HepG2 (cell line): ENCODE results near the gene NKAIN2. TPM values are rescaled to one million over a fixed set of nuclear protein-coding genes. Genes with fewer than 3 reads are reported as not detected.

ENCODE experiments used
- ATAC-seq: fragments of 200-7000 bp; cut with Tn5 transposase; 3 replicates; pipeline ENCODE4 v1.9.1; 2020; ENCODE audit warnings: mild to moderate bottlenecking, moderate library complexity
- BruUV-seq: library from RNA; stranded (reverse); fragments of 400-500 nt; replicated peaks from 2 replicates; lab custom pipeline; 2021; lab: Mats Ljungman, UMichigan
- CTCF ChIA-PET: fragments of 300-600 bp; formaldehyde crosslinking; extraction: SDS; loops from one replicate; lab custom pipeline; 2021; ENCODE audit warnings: low total read pairs, inconsistent platforms, low intra/inter-chr PET ratio; lab: Yijun Ruan, JAX
- POLR2A ChIA-PET: fragments of 350-600 bp; sonication (Branson Sonifier 250); formaldehyde crosslinking; loops from one replicate; lab custom pipeline; 2020; ENCODE audit warnings: antibody characterized with exemption, inconsistent platforms; lab: Yijun Ruan, JAX
- DNase-seq: peaks from one replicate; pipeline ENCODE4 v3.0.0-alpha.2; 2015; ENCODE audit warnings: low spot score
- FAIRE-seq: peaks from 3 replicates; lab custom pipeline; 2011; peaks lifted over from hg19 to GRCh38; lab: Jason Lieb, UNC
- H2AFZ ChIP-seq: one replicate; pipeline ENCODE4 v1.6.1; 2011; ENCODE audit warnings: low read length, inconsistent platforms
- H3K27ac ChIP-seq: fragments of 300-600 bp; 3 replicates; pipeline ENCODE4 v1.8.0; 2011; ENCODE audit warnings: mixed run types, mild to moderate bottlenecking, mixed read lengths, low read length, inconsistent platforms; ENCODE audit not compliant: insufficient read depth; ENCODE audit errors: extremely low read length
- H3K27me3 ChIP-seq, 2 experiments: fragments of 200-600 bp in 1 of 2; 2 replicates in 1 of 2; 3 replicates in 1 of 2; pipeline versions ENCODE4 v1.6.0 to v1.8.0; 2011; ENCODE audit warnings: low read length in 2 of 2, mild to moderate bottlenecking in 2 of 2, moderate library complexity in 2 of 2, inconsistent platforms in 1 of 2; ENCODE audit not compliant: insufficient read depth in 2 of 2, control insufficient read depth in 1 of 2
- H3K36me3 ChIP-seq, 2 experiments: fragments of 200-600 bp in 1 of 2; replicated peaks in 1 of 2; 2 replicates in 1 of 2; 3 replicates in 1 of 2; pipeline versions ENCODE4 v1.5.1 to v1.8.0; 2011; ENCODE audit warnings: low read length in 2 of 2, inconsistent platforms in 1 of 2; ENCODE audit not compliant: insufficient read depth in 2 of 2, control insufficient read depth in 1 of 2
- H3K4me1 ChIP-seq: 2 replicates; pipeline ENCODE4 v1.5.1; 2012; ENCODE audit warnings: low read length, inconsistent platforms; ENCODE audit not compliant: insufficient read depth
- H3K4me2 ChIP-seq: 2 replicates; pipeline ENCODE4 v1.6.0; 2011; ENCODE audit warnings: low read depth, low read length, inconsistent platforms
- H3K4me3 ChIP-seq, 3 experiments: fragments of 200-600 bp in 1 of 3; sonication (generic), shearing (Covaris generic) in 1 of 3; replicated peaks in 1 of 3; 2 replicates each; pipeline ENCODE4 v1.5.1; 2011 to 2016; ENCODE audit warnings: low read length in 3 of 3, inconsistent platforms in 2 of 3, low read depth in 2 of 3, mild to moderate bottlenecking in 2 of 3, control low read depth in 1 of 3, mixed read lengths in 1 of 3; ENCODE audit not compliant: insufficient read depth in 1 of 3
- H3K79me2 ChIP-seq: one replicate; pipeline ENCODE4 v1.6.1; 2011; ENCODE audit warnings: low read length, inconsistent platforms; ENCODE audit not compliant: insufficient read depth
- H3K9ac ChIP-seq: 2 replicates; pipeline ENCODE4 v1.6.0; 2011; ENCODE audit warnings: mild to moderate bottlenecking, low read depth, low read length, inconsistent platforms; ENCODE audit not compliant: insufficient read depth
- H3K9me3 ChIP-seq: 2 replicates; pipeline ENCODE4 v1.5.1; 2012; ENCODE audit warnings: mild to moderate bottlenecking, low read length
- H4K20me1 ChIP-seq: 2 replicates; pipeline ENCODE4 v1.6.0; 2011; ENCODE audit warnings: inconsistent platforms, mild to moderate bottlenecking, low read length, moderate library complexity; ENCODE audit not compliant: insufficient read depth
- BHLHE40 ChIP-seq: IDR thresholded peaks from 2 replicates; pipeline ENCODE4 v1.6.1; 2011; ENCODE audit warnings: low read length, improper control_type of control experiment
- CAMTA2 ChIP-seq: sonication (generic); formaldehyde crosslinking; IDR thresholded peaks from 2 replicates; pipeline ENCODE4 v1.4.0; 2020; ENCODE audit warnings: mild to moderate bottlenecking, missing genetic modification reagents, borderline replicate concordance
- HNRNPUL1 ChIP-seq: fragments of 200-400 bp; formaldehyde crosslinking; IDR thresholded peaks from 2 replicates; pipeline ENCODE4 v1.6.1; 2017; ENCODE audit warnings: low read depth, mild to moderate bottlenecking, low read length, moderate library complexity
- IRX3 ChIP-seq: sonication (generic); formaldehyde crosslinking; IDR thresholded peaks from 2 replicates; pipeline ENCODE4 v1.8.1; 2023; ENCODE audit warnings: mild to moderate bottlenecking, low read depth, missing genetic modification reagents, borderline replicate concordance
- PAF1 ChIP-seq: IDR thresholded peaks from 2 replicates; pipeline ENCODE4 v1.6.1; 2016; ENCODE audit warnings: missing genetic modification reagents, missing compliant biosample characterization
- SYNCRIP ChIP-seq: fragments of 200-400 bp; formaldehyde crosslinking; IDR thresholded peaks from 2 replicates; pipeline ENCODE4 v1.6.1; 2018; ENCODE audit warnings: mild to moderate bottlenecking, low read depth, low read length; ENCODE audit not compliant: insufficient read depth
- TOE1 ChIP-seq: sonication (generic); formaldehyde crosslinking; IDR thresholded peaks from 2 replicates; pipeline ENCODE4 v1.4.0; 2020; ENCODE audit warnings: mild to moderate bottlenecking, missing genetic modification reagents
- ZMAT3 ChIP-seq: sonication (generic); formaldehyde crosslinking; conservative IDR thresholded peaks from 2 replicates; pipeline ENCODE4 v1.7.0; 2021; ENCODE audit warnings: missing genetic modification reagents
- ZNF292 ChIP-seq: sonication (generic); formaldehyde crosslinking; IDR thresholded peaks from 2 replicates; pipeline ENCODE4 v1.8.1; 2022; ENCODE audit warnings: mild to moderate bottlenecking, low read depth, missing genetic modification reagents, borderline replicate concordance
- WGBS: methylation state at CpG from one replicate; pipeline ENCODE4 v1.1.6; 2017; ENCODE audit warnings: low lambda C conversion rate; 5-methylcytosine and 5-hydroxymethylcytosine counted together
- in situ Hi-C: cut with HindIII; loops from 2 replicates; pipeline ENCODE4 v1.10.0; 2017; ENCODE audit warnings: low pct_unique_long_range_greater_than_20kb; ENCODE audit not compliant: extremely low pct_ligation_motif_present
- intact Hi-C: fragments of 100-400 bp; cut with micrococcal nuclease; formaldehyde crosslinking; loops from one replicate; pipeline ENCODE4 v1.10.0; 2022; ENCODE audit not compliant: unreplicated experiment
- polyA plus RNA-seq, 8 experiments: library from polyadenylated mRNA; depleted of rRNA in 3 of 8; stranded (reverse) in 7 of 8; unstranded in 1 of 8; fragments of >200 nt; fragmentation: Illumina TruSeq in 4 of 8; extraction: Trizol in 4 of 8; gene quantifications; 2 replicates each; pipeline versions ENCODE4 v1.2.1 to v1.2.3, GENCODE V29; 2011 to 2016; ENCODE audit warnings: low read depth in 4 of 8, missing spikeins in 1 of 8, mixed read lengths in 1 of 8; ENCODE audit not compliant: insufficient read depth in 1 of 8
- total RNA-seq, 5 experiments: library from RNA; depleted of rRNA; stranded (reverse); fragments of >200 nt; fragmentation: Illumina TruSeq; extraction: Trizol; gene quantifications; 2 replicates each; pipeline ENCODE4 v1.2.3, GENCODE V29; 2016; ENCODE audit warnings: low read depth in 1 of 5
- TF ChIP-seq, protein P1 (sequence below): sonication (generic); formaldehyde crosslinking; IDR thresholded peaks from 2 replicates; pipeline ENCODE4 v1.9.0; 2021; ENCODE audit warnings: missing genetic modification reagents, borderline replicate concordance
- TF ChIP-seq, protein P2 (sequence below): IDR thresholded peaks from 2 replicates; pipeline ENCODE4 v1.6.1; 2016; ENCODE audit warnings: mild to moderate bottlenecking, missing biosample characterization, missing genetic modification reagents
- TF ChIP-seq, protein P3 (sequence below): sonication (generic); formaldehyde crosslinking; IDR thresholded peaks from 2 replicates; pipeline ENCODE4 v1.9.0; 2022; ENCODE audit warnings: low read depth, missing genetic modification reagents
- TF ChIP-seq, protein P4 (sequence below): sonication (generic); IDR thresholded peaks from 2 replicates; pipeline ENCODE4 v1.6.1; 2016; ENCODE audit warnings: low read depth, borderline replicate concordance

Gene NKAIN2
- total and polyA plus RNA-seq, 2 of the 13 experiments (the other 11 are each of a cell fraction or from before 2014, with no cell fraction given), result not detected

DNA sequence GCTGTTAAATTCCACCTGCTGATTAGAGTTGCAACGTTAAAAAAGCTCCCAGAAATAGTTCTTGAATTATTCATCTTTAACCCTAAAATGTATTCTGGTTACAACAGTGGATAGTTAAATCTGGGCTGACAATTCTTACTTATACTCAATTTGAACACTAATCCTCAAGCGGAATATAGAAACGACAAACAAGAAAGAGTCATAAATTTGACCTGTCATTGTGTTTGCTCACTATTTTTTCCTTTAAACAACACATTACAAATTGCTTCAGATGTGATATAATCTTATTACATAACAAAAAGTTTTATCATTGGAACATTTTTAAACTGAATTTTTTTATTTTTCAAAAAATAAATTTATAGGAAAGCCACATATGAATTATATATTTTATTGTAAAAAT is 1054.1 kb downstream of the NKAIN2 start:
- Histone ChIP-seq H3K4me1 (no peaks in the 10 kb centered on the region), H3K27ac (no peak overlapping the region), H3K9ac (no peak overlapping the region), H3K36me3 (no peaks in the 10 kb centered on the region), H3K4me3 (no peak overlapping the region), H3K9me3 (no peaks in the 10 kb centered on the region), H3K4me2 (no peak overlapping the region), H3K27me3 (no peaks in the 10 kb centered on the region; a peak in 1 of 5 replicates), H2AFZ (no peak overlapping the region), H4K20me1 (no peaks in the 10 kb centered on the region)
- WGBS, result 39% methylated on average over 3 of the region's 3 CpGs
- no TSS peak for BruUV-seq
- DNase-seq (no peak), ATAC-seq (no peak)
- intact Hi-C loops (no loop called here), in situ Hi-C loops (loop anchor here (25.0 kb wide), 1 partner anchor 905 kb away; no protein-coding TSS in a partner anchor)
- ChIA-PET CTCF (no interaction called here), POLR2A (no interaction called here)
- TF ChIP-seq ZNF292 (CRISPR knock-in tag), result no peak
- TF ChIP-seq, protein P1, sequence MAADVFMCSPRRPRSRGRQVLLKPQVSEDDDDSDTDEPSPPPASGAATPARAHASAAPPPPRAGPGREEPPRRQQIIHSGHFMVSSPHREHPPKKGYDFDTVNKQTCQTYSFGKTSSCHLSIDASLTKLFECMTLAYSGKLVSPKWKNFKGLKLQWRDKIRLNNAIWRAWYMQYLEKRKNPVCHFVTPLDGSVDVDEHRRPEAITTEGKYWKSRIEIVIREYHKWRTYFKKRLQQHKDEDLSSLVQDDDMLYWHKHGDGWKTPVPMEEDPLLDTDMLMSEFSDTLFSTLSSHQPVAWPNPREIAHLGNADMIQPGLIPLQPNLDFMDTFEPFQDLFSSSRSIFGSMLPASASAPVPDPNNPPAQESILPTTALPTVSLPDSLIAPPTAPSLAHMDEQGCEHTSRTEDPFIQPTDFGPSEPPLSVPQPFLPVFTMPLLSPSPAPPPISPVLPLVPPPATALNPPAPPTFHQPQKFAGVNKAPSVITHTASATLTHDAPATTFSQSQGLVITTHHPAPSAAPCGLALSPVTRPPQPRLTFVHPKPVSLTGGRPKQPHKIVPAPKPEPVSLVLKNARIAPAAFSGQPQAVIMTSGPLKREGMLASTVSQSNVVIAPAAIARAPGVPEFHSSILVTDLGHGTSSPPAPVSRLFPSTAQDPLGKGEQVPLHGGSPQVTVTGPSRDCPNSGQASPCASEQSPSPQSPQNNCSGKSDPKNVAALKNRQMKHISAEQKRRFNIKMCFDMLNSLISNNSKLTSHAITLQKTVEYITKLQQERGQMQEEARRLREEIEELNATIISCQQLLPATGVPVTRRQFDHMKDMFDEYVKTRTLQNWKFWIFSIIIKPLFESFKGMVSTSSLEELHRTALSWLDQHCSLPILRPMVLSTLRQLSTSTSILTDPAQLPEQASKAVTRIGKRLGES, result no peak
- TF ChIP-seq SYNCRIP, result no peak
- TF ChIP-seq PAF1, result no peak
- TF ChIP-seq, protein P2, sequence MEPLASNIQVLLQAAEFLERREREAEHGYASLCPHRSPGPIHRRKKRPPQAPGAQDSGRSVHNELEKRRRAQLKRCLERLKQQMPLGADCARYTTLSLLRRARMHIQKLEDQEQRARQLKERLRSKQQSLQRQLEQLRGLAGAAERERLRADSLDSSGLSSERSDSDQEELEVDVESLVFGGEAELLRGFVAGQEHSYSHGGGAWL, result no peak
- no peak for TF ChIP-seq CAMTA2 (CRISPR knock-in tag)
- no peak for TF ChIP-seq ZMAT3
- TF ChIP-seq, protein P3, sequence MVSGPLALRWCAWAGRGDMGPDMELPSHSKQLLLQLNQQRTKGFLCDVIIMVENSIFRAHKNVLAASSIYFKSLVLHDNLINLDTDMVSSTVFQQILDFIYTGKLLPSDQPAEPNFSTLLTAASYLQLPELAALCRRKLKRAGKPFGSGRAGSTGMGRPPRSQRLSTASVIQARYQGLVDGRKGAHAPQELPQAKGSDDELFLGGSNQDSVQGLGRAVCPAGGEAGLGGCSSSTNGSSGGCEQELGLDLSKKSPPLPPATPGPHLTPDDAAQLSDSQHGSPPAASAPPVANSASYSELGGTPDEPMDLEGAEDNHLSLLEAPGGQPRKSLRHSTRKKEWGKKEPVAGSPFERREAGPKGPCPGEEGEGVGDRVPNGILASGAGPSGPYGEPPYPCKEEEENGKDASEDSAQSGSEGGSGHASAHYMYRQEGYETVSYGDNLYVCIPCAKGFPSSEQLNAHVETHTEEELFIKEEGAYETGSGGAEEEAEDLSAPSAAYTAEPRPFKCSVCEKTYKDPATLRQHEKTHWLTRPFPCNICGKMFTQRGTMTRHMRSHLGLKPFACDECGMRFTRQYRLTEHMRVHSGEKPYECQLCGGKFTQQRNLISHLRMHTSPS (CRISPR knock-in tag), result no peak
- no peak for TF ChIP-seq TOE1
- no peak for TF ChIP-seq BHLHE40
- no peak for TF ChIP-seq HNRNPUL1
- TF ChIP-seq IRX3 (CRISPR knock-in tag), result no peak
- TF ChIP-seq, protein P4, sequence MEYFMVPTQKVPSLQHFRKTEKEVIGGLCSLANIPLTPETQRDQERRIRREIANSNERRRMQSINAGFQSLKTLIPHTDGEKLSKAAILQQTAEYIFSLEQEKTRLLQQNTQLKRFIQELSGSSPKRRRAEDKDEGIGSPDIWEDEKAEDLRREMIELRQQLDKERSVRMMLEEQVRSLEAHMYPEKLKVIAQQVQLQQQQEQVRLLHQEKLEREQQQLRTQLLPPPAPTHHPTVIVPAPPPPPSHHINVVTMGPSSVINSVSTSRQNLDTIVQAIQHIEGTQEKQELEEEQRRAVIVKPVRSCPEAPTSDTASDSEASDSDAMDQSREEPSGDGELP, result no peak
- TF ChIP-seq, all 625 proteins: peak for 0
- FAIRE-seq, result no peak
- H3K79me2 ChIP-seq, result no peaks in the 10 kb centered on the region
